H7 (cell line): Measurements from ENCODE around the gene SLC39A8. TPM values are rescaled to one million over a fixed set of nuclear protein-coding genes. Genes with fewer than 3 reads are reported as not detected.
A peak's percentile ranks its signal among the peaks of the same experiment; 100 is the strongest.

Experiments
- DNase-seq: peaks from one replicate; pipeline ENCODE4 v3.0.0; 2012
- H3K27me3 ChIP-seq: 2 replicates; pipeline ENCODE4 v1.6.0; 2011; ENCODE audit warnings: mild to moderate bottlenecking, low read length; ENCODE audit not compliant: control insufficient read depth, insufficient read depth
- H3K36me3 ChIP-seq: replicated peaks from 2 replicates; pipeline ENCODE4 v1.5.1; 2011; ENCODE audit warnings: low read length; ENCODE audit not compliant: control insufficient read depth, insufficient read depth
- H3K4me3 ChIP-seq: 2 replicates; pipeline ENCODE4 v1.5.1; 2011; ENCODE audit warnings: low read depth, mild to moderate bottlenecking, control low read depth, low read length, moderate library complexity; ENCODE audit not compliant: insufficient read depth
- total RNA-seq: library from RNA; depleted of rRNA; stranded (reverse); fragments of >200 nt; shearing (Covaris generic); gene quantifications from 2 replicates; pipeline ENCODE4 v1.2.3, GENCODE V29; 2014

SLC39A8 gene
- total RNA-seq, 1 experiment from 2014 or later: 40.0 TPM

GRCh38 chr4:102324730-102325129 is 20.6 kb downstream of the SLC39A8 start:
- Histone ChIP-seq H3K36me3 (no peaks in the 10 kb centered on the region), H3K27me3 (no peaks in the 10 kb centered on the region), H3K4me3 (no peak overlapping the region)
- no peak for DNase-seq

- peak; percentile 25 for DNase-seq
- no peaks in the 10 kb centered on the region for H3K36me3 ChIP-seq
- no peaks in the 10 kb centered on the region for H3K27me3 ChIP-seq
- no peak overlapping the region for H3K4me3 ChIP-seq
Measured at GRCh38 chr4:102322736-102323135, 22.5 kb downstream of the SLC39A8 start.

- Histone ChIP-seq H3K4me3 (no peak overlapping the region), H3K36me3 (no peaks in the 10 kb centered on the region), H3K27me3 (no peaks in the 10 kb centered on the region)
- DNase-seq: no peak
Measured at GRCh38 chr4:102321260-102321995, 23.9 kb downstream of the SLC39A8 start.

GRCh38 chr4:102319594-102319993 is 25.7 kb downstream of the SLC39A8 start:
- no peaks in the 10 kb centered on the region for H3K36me3 ChIP-seq
- H3K4me3 ChIP-seq: no peak overlapping the region
- no peaks in the 10 kb centered on the region for H3K27me3 ChIP-seq
- DNase-seq: no peak

GRCh38 chr4:102318526-102318925 is 26.8 kb downstream of the SLC39A8 start:
- no peaks in the 10 kb centered on the region for H3K36me3 ChIP-seq
- no peak for DNase-seq
- no peaks in the 10 kb centered on the region for H3K27me3 ChIP-seq
- no peak overlapping the region for H3K4me3 ChIP-seq

- Histone ChIP-seq H3K36me3 (no peaks in the 10 kb centered on the region), H3K27me3 (no peaks in the 10 kb centered on the region), H3K4me3 (no peak overlapping the region)
- DNase-seq: no peak
Measured at GRCh38 chr4:102318105-102318504, 27.2 kb downstream of the SLC39A8 start.

GRCh38 chr4:102317459-102317858 is 27.8 kb downstream of the SLC39A8 start:
- Histone ChIP-seq H3K4me3 (no peak overlapping the region), H3K27me3 (no peaks in the 10 kb centered on the region), H3K36me3 (no peaks in the 10 kb centered on the region)
- DNase-seq: no peak

- H3K36me3 ChIP-seq: no peaks in the 10 kb centered on the region
Measured at GRCh38 chr4:102316585-102316984, 28.7 kb downstream of the SLC39A8 start.

GRCh38 chr4:102315532-102315931 is 29.8 kb downstream of the SLC39A8 start:
- no peaks in the 10 kb centered on the region for H3K27me3 ChIP-seq
- no peaks in the 10 kb centered on the region for H3K36me3 ChIP-seq
- H3K4me3 ChIP-seq: no peak overlapping the region
- DNase-seq: no peak

More at GRCh38 chr4:102316585-102316984, 28.7 kb downstream of the SLC39A8 start:
- H3K4me3 ChIP-seq: no peak overlapping the region
- no peak for DNase-seq
- H3K27me3 ChIP-seq: no peaks in the 10 kb centered on the region

- Histone ChIP-seq H3K36me3 (no peaks in the 10 kb centered on the region), H3K27me3 (no peaks in the 10 kb centered on the region), H3K4me3 (no peak overlapping the region)
- no peak for DNase-seq
Measured at GRCh38 chr4:102312417-102312816, 32.9 kb downstream of the SLC39A8 start.

- Histone ChIP-seq H3K36me3 (no peaks in the 10 kb centered on the region), H3K27me3 (no peaks in the 10 kb centered on the region), H3K4me3 (no peak overlapping the region)
- DNase-seq: no peak
Measured at GRCh38 chr4:102311912-102312311, 33.4 kb downstream of the SLC39A8 start.

GRCh38 chr4:102311407-102311806 is 33.9 kb downstream of the SLC39A8 start:
- Histone ChIP-seq H3K36me3 (no peaks in the 10 kb centered on the region), H3K4me3 (no peak overlapping the region), H3K27me3 (no peaks in the 10 kb centered on the region)
- DNase-seq: no peak

- Histone ChIP-seq H3K36me3 (no peaks in the 10 kb centered on the region), H3K4me3 (no peak overlapping the region), H3K27me3 (no peaks in the 10 kb centered on the region)
- DNase-seq: no peak
Measured at GRCh38 chr4:102308032-102308799, 37.1 kb downstream of the SLC39A8 start.

- no peaks in the 10 kb centered on the region for H3K27me3 ChIP-seq
- H3K36me3 ChIP-seq: no peaks in the 10 kb centered on the region
- DNase-seq: no peak
- H3K4me3 ChIP-seq: no peak overlapping the region
Measured at GRCh38 chr4:102305666-102306065, 39.6 kb downstream of the SLC39A8 start.

- DNase-seq: no peak
- Histone ChIP-seq H3K27me3 (no peaks in the 10 kb centered on the region), H3K4me3 (no peak overlapping the region), H3K36me3 (no peaks in the 10 kb centered on the region)
Measured at GRCh38 chr4:102302762-102303161, 42.5 kb downstream of the SLC39A8 start.
